ENCODE results near the gene KRTAP12-1. TPM values are rescaled to one million over a fixed set of nuclear protein-coding genes. Genes with fewer than 3 reads are reported as not detected.
"Not testable (repeated sequence)": the region's sequence is repeated elsewhere in the genome, so short reads cannot be mapped to it uniquely, and the experiment has no call there.

The KRTAP12-1 gene
- total RNA-seq, 1 donor from 2014 or later, result not detected

GRCh38 chr21:44686843-44687561, 5.0 kb upstream of the KRTAP12-1 start:
- H3K4me3 Mint-ChIP-seq (ENCODE audit: low read depth), result no peak overlapping the region
- peaks cover 6% of the 10 kb centered on the region for H3K4me1 Mint-ChIP-seq (ENCODE audit: low read depth)
- no peak overlapping the region for H3K27ac Mint-ChIP-seq
- peak; percentile 3 for DNase-seq (ENCODE audit: low spot score)
- peaks cover 15% of the 10 kb centered on the region for H3K27me3 Mint-ChIP-seq (ENCODE audit: low read depth)
- no peaks in the 10 kb centered on the region for H3K36me3 Mint-ChIP-seq (ENCODE audit: low read depth)
- intact Hi-C loops (cut with micrococcal nuclease), result no loop called here
- no peaks in the 10 kb centered on the region for H3K9me3 Mint-ChIP-seq

DNA sequence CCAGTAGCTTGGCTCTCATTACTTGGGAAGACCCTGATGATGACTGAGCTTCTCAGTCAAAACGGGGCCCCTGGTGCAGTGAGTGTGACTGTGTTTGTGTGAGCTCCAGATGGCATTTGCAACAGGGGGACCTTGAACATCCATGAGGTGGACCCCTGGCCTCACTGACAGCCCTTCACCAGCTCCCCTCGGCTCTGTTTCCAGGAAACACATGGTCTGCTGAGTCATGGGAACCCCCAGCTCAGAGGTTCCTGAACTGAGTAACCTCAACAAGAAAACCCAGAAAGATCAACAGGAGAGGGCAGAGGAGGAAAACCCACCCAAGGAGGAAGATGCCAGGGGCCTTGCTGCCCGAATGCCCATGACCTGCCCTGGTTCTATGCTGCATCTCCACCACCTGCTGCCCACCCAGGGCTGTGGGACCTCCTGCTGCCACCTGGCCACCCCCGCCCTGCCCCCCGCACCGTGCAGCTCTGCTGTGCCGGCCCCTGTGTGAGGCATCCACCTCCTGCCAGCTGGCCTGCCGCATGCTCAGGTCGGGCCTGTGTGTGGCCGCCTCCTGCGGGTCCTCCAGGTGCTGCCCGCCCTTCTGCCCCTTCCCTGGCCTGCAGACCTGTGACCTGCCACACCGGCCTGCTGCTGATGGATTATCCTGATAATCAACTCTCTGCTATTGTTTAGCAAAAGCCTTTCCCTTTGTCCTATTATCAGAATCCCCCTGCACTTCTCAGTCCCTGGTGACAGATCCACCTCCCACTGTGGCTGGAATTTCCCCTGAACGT, 4.2 kb upstream of the KRTAP12-1 start:
- Mint-ChIP-seq H3K27me3 (ENCODE audit: low read depth) (peaks cover 8% of the 10 kb centered on the region), H3K36me3 (ENCODE audit: low read depth) (no peaks in the 10 kb centered on the region), H3K4me1 (ENCODE audit: low read depth) (peaks cover 6% of the 10 kb centered on the region), H3K27ac (no peak overlapping the region), H3K9me3 (no peaks in the 10 kb centered on the region), H3K4me3 (ENCODE audit: low read depth) (no peak overlapping the region)
- intact Hi-C loops (cut with micrococcal nuclease), result no loop called here
- DNase-seq (ENCODE audit: low spot score), result peak; percentile 7

DNA sequence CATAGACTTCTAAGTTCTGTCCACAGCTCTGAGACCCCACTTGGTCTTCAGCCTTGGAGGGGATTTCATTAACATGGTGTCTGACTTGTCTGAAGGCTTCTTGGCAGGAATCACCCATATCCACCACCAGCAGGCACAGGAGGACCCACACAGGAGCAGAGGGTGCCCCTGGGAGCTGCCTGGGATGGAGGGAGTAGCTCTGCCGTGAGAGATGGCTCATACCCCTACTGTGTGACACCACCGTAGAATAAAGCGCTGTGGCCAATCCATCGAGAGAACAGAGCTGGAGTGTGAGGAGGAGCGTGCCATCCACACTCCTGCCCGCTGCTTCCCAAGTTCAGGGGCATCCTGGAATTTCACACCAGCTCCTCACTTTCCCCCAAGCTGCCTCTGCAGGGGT, 3.1 kb upstream of the KRTAP12-1 start:
- intact Hi-C loops (cut with micrococcal nuclease); H3K4me1 Mint-ChIP-seq (ENCODE audit: low read depth); H3K4me3 Mint-ChIP-seq (ENCODE audit: low read depth); H3K36me3 Mint-ChIP-seq (ENCODE audit: low read depth); DNase-seq (ENCODE audit: low spot score); H3K27ac Mint-ChIP-seq; H3K9me3 Mint-ChIP-seq: not testable (repeated sequence)
- H3K27me3 Mint-ChIP-seq (ENCODE audit: low read depth), result peaks cover 11% of the 10 kb centered on the region

DNA sequence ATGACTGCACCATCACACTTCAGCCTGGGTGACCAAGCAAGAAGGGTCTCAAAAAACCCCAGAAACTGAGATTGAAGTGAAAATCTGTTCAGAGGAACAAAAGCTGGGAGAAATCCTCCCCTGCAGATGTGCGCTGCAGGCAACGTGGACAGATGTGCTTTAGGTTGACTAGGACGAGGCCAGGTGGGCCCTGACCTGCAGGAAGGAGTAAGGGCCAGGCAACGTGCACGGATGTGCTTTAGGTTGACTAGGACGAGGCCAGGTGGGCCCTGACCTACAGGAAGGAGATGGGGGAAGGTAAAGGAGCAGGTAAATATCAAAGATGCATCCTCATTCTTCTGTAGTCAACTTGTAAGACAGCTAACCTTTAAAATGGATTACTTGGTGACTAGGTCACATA, 2.5 kb upstream of the KRTAP12-1 start:
- Mint-ChIP-seq H3K27me3 (ENCODE audit: low read depth) (peaks cover 14% of the 10 kb centered on the region), H3K36me3 (ENCODE audit: low read depth) (no peaks in the 10 kb centered on the region), H3K4me1 (ENCODE audit: low read depth) (peaks cover 6% of the 10 kb centered on the region), H3K9me3 (no peaks in the 10 kb centered on the region), H3K4me3 (ENCODE audit: low read depth) (no peak overlapping the region), H3K27ac (no peak overlapping the region)
- intact Hi-C loops (cut with micrococcal nuclease), result no loop called here
- DNase-seq (ENCODE audit: low spot score), result no peak

DNA sequence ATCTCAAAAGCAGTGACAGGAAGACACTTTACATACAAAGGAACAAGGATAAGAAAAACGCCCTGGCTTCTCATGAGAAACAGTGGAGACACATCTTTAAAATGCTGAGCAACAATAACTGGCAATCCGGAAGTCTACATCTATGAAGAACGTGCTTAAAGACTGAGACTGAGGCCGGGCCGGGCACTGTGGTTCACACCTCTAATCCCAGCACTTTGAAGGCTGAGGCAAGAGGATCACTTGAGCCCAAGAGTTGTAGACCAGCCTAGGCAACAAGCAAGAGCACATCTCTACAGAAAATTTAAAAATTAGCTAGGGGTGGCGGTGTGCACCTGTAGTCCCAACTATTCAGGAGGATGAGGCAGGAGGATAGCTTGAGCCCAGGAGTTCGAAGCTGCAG, 2.1 kb upstream of the KRTAP12-1 start:
- Mint-ChIP-seq H3K9me3 (no peaks in the 10 kb centered on the region), H3K27ac (no peak overlapping the region), H3K4me1 (ENCODE audit: low read depth) (peaks cover 6% of the 10 kb centered on the region), H3K4me3 (ENCODE audit: low read depth) (no peak overlapping the region), H3K27me3 (ENCODE audit: low read depth) (peaks cover 14% of the 10 kb centered on the region), H3K36me3 (ENCODE audit: low read depth) (no peaks in the 10 kb centered on the region)
- no peak for DNase-seq (ENCODE audit: low spot score)
- intact Hi-C loops (cut with micrococcal nuclease), result no loop called here

DNA sequence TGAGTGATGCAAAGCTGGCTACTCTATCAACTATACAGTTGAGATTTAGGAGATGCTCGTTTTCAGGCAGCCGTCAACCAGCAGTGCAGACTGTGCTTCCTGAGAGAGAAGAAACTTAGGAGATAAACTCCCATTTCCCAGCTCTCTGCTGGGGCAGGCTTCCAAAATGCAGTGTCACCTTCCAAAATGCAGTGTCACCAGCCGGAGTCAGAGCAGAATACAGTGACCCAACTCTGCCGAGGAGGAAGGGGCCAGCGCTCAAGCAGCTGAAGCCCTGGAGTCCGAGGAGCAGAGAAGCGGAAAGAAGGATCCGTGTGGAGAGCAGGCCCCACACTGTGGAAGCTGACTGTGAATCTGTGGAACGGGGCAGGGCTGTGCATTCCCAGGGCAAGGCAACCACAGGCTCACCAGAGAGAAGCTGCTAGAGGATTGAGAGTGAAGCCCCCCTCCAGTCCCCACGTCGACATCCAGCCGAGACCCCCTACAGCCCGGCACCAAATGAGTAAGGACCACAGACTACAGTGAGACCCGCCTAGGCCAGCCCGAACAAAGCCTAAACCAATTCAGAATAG, 703 bp upstream of the KRTAP12-1 start:
- H3K4me1 Mint-ChIP-seq (ENCODE audit: low read depth), result peaks cover 6% of the 10 kb centered on the region
- H3K27ac Mint-ChIP-seq, result no peak overlapping the region
- no peaks in the 10 kb centered on the region for H3K9me3 Mint-ChIP-seq
- intact Hi-C loops (cut with micrococcal nuclease), result no loop called here
- H3K27me3 Mint-ChIP-seq (ENCODE audit: low read depth), result peaks cover 12% of the 10 kb centered on the region
- DNase-seq (ENCODE audit: low spot score), result no peak
- H3K36me3 Mint-ChIP-seq (ENCODE audit: low read depth), result no peaks in the 10 kb centered on the region
- no peak overlapping the region for H3K4me3 Mint-ChIP-seq (ENCODE audit: low read depth)

- Mint-ChIP-seq H3K27me3 (ENCODE audit: low read depth) (peaks cover 12% of the 10 kb centered on the region), H3K27ac (no peak overlapping the region), H3K36me3 (ENCODE audit: low read depth) (no peaks in the 10 kb centered on the region), H3K4me1 (ENCODE audit: low read depth) (peaks cover 3% of the 10 kb centered on the region), H3K9me3 (no peaks in the 10 kb centered on the region), H3K4me3 (ENCODE audit: low read depth) (no peak overlapping the region)
- DNase-seq (ENCODE audit: low spot score), result no peak
- intact Hi-C loops (cut with micrococcal nuclease), result no loop called here
Measured at GRCh38 chr21:44681152-44681551, 811 bp downstream of the KRTAP12-1 start.

GRCh38 chr21:44677881-44678280, 4.1 kb downstream of the KRTAP12-1 start:
- no peaks in the 10 kb centered on the region for H3K36me3 Mint-ChIP-seq (ENCODE audit: low read depth)
- H3K4me3 Mint-ChIP-seq (ENCODE audit: low read depth), result no peak overlapping the region
- peaks cover 13% of the 10 kb centered on the region for H3K9me3 Mint-ChIP-seq

DNA sequence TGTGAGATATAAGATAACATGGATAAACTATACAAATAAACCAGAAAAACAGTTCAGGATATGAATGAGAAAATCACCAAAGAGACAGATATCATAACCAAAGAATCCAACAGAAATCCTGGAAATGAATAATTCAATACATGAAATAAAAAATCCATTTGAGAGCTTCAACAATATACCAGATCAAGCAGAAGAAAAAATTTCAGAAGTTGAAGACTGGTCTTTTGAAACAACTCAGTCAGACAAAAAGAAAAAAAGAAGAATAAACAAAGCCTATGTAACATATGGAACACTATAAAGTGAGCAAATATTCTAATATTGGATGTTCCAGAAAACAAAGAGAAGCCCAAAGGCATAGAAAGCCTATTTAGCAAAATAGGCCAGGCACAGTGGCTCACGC, 10.1 kb downstream of the KRTAP12-1 start:
- Mint-ChIP-seq H3K27me3 (ENCODE audit: low read depth) (peaks cover 4% of the 10 kb centered on the region), H3K36me3 (ENCODE audit: low read depth) (no peaks in the 10 kb centered on the region), H3K4me1 (ENCODE audit: low read depth) (no peaks in the 10 kb centered on the region), H3K27ac (no peak overlapping the region), H3K4me3 (ENCODE audit: low read depth) (no peak overlapping the region), H3K9me3 (peaks cover 45% of the 10 kb centered on the region)
- intact Hi-C loops (cut with micrococcal nuclease), result no loop called here
- no peak for DNase-seq (ENCODE audit: low spot score)

More at GRCh38 chr21:44677881-44678280, 4.1 kb downstream of the KRTAP12-1 start:
- DNase-seq (ENCODE audit: low spot score), result no peak
- H3K4me1 Mint-ChIP-seq (ENCODE audit: low read depth), result no peaks in the 10 kb centered on the region
- H3K27ac Mint-ChIP-seq, result no peak overlapping the region
- H3K27me3 Mint-ChIP-seq (ENCODE audit: low read depth), result peaks cover 10% of the 10 kb centered on the region
- intact Hi-C loops (cut with micrococcal nuclease), result no loop called here

DNA sequence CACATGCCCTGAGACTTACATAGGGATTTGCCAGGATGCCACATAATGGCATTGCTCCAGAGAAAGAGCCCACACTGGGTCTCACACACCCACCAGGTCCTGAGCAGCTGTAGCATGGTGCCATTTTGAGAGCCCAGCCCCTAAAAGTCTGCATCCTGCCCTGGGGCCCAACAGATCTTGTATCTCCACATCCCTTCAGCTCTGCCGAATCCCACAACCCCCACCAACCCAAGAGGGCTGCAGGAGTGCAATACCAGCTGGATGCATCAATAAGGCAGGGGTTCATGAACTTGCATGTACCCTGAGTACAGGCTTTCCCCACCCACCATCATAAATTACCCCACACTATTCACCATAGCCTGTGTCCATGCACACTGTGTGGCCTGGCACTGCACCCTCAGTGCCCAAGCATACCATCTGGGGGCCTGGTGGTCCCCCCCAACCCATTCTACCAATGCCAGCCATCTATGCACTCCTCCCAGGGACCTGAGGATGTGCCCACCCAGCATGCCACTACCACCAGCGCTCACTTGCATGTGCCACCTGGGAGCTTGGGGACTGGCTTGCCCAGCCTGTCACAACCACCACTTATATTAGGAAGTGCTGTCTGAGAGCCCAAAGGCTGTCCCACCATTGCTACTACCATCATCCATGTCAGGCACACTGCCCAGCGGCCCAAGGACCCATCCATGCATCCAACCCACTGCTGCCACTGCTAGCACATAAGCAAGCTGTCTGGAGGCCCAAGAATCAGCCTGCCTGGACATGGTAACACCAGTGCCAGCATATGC, 11.1 kb downstream of the KRTAP12-1 start:
- DNase-seq (ENCODE audit: low spot score), result no peak
- peaks cover 45% of the 10 kb centered on the region for H3K9me3 Mint-ChIP-seq
- H3K27me3 Mint-ChIP-seq (ENCODE audit: low read depth), result peaks cover 4% of the 10 kb centered on the region
- H3K36me3 Mint-ChIP-seq (ENCODE audit: low read depth), result no peaks in the 10 kb centered on the region
- intact Hi-C loops (cut with micrococcal nuclease), result no loop called here
- H3K4me1 Mint-ChIP-seq (ENCODE audit: low read depth), result no peaks in the 10 kb centered on the region
- no peak overlapping the region for H3K4me3 Mint-ChIP-seq (ENCODE audit: low read depth)
- H3K27ac Mint-ChIP-seq, result no peak overlapping the region

GRCh38 chr21:44667612-44668011, 14.4 kb downstream of the KRTAP12-1 start:
- peaks cover 28% of the 10 kb centered on the region for H3K9me3 Mint-ChIP-seq
- peaks cover 16% of the 10 kb centered on the region for H3K27me3 Mint-ChIP-seq (ENCODE audit: low read depth)
- H3K36me3 Mint-ChIP-seq (ENCODE audit: low read depth), result no peaks in the 10 kb centered on the region
- no peak overlapping the region for H3K27ac Mint-ChIP-seq
- H3K4me1 Mint-ChIP-seq (ENCODE audit: low read depth), result no peaks in the 10 kb centered on the region
- no peak overlapping the region for H3K4me3 Mint-ChIP-seq (ENCODE audit: low read depth)
- intact Hi-C loops (cut with micrococcal nuclease), result no loop called here
- DNase-seq (ENCODE audit: low spot score), result no peak

GRCh38 chr21:44666401-44667320, 15.3 kb downstream of the KRTAP12-1 start, which contains the start of gene KRTAP12-2:
Gene KRTAP12-2, minus strand, starts transcription at chr21:44666927. Its CDS starts 41 bp downstream, at chr21:44666886.
- Mint-ChIP-seq H3K27me3 (ENCODE audit: low read depth) (peaks cover 20% of the 10 kb centered on the region), H3K36me3 (ENCODE audit: low read depth) (no peaks in the 10 kb centered on the region), H3K4me1 (ENCODE audit: low read depth) (no peaks in the 10 kb centered on the region), H3K9me3 (peaks cover 23% of the 10 kb centered on the region), H3K27ac (no peak within 1 kb of the TSS), H3K4me3 (ENCODE audit: low read depth) (no peak within 1 kb of the TSS)
- intact Hi-C loops (cut with micrococcal nuclease), result no loop called here
- no peak for DNase-seq (ENCODE audit: low spot score)
